ENCODE results near the gene SMIM13. TPM values are rescaled to one million over a fixed set of nuclear protein-coding genes. Genes with fewer than 3 reads are reported as not detected.

The SMIM13 gene
- total RNA-seq, 5 donors from 2014 or later (not counting 1 experiment from before 2014, with no cell fraction given) = 3.6 to 8.0 (median 5.3) TPM

Other genes with a start within 250 kb of the SMIM13 start
- not detected for gene GCM2, start 211.8 kb upstream of the SMIM13 start, total RNA-seq
- gene SYCP2L, start 206.8 kb upstream of the SMIM13 start, total RNA-seq = under 1 TPM in 1 of 5 donors, not detected in 4; 0.56 TPM
- under 1 TPM in 2 of 5 donors, not detected in 3; 0.06 to 0.12 TPM for gene ELOVL2, start 49.5 kb upstream of the SMIM13 start, total RNA-seq
- gene ERVFRD-1, start 17.9 kb downstream of the SMIM13 start, total RNA-seq = under 1 TPM in 1 of 5 donors, not detected in 4; 0.10 TPM
- 10 to 100 TPM; 30.8 to 55.3 (median 33.7) TPM for gene NEDD9, start 138.8 kb downstream of the SMIM13 start, total RNA-seq